PC-3 (cell line): ENCODE data around the gene HFM1. TPM values are rescaled to one million over a fixed set of nuclear protein-coding genes. Genes with fewer than 3 reads are reported as not detected.

ENCODE experiments used
- ATAC-seq: fragments of 200-7000 bp; cut with Tn5 transposase; 2 replicates; pipeline ENCODE4 v1.9.1; 2020; ENCODE audit warnings: mild to moderate bottlenecking, moderate library complexity
- BruUV-seq: library from RNA; stranded (reverse); fragments of 400-500 nt; replicated peaks from 2 replicates; lab custom pipeline; 2021; lab: Mats Ljungman, UMichigan
- CTCF ChIA-PET: fragments of 300-600 bp; sonication (Branson Sonifier 250); formaldehyde crosslinking; loops from one replicate; lab custom pipeline; 2022; ENCODE audit warnings: antibody characterized with exemption; lab: Charles Lee
- POLR2A ChIA-PET: fragments of 300-600 bp; sonication (Branson Sonifier 250); formaldehyde crosslinking; loops from one replicate; lab custom pipeline; 2022; ENCODE audit warnings: antibody characterized with exemption; ENCODE audit not compliant: unreplicated experiment; lab: Charles Lee
- DNase-seq: peaks from one replicate; pipeline ENCODE4 v3.0.0-alpha.2; 2015
- H2AFZ ChIP-seq: fragments of 300-600 bp; sonication (generic); 2 replicates; pipeline ENCODE4 v1.6.0; 2016; ENCODE audit warnings: antibody characterized with exemption, low read length
- H3F3A ChIP-seq: fragments of 300-600 bp; sonication (generic); one replicate; pipeline ENCODE4 v1.6.0; 2017; ENCODE audit warnings: antibody characterized with exemption, low read length, control low read depth, mild to moderate bottlenecking; ENCODE audit not compliant: unreplicated experiment
- H3K27ac ChIP-seq: fragments of 300-600 bp; sonication (generic); 2 replicates; pipeline ENCODE4 v1.5.1; 2016; ENCODE audit warnings: mild to moderate bottlenecking, low read length
- H3K27me3 ChIP-seq: fragments of 300-600 bp; sonication (generic); 2 replicates; pipeline ENCODE4 v1.6.1; 2016; ENCODE audit warnings: low read length, mixed read lengths
- H3K36me3 ChIP-seq: fragments of 300-600 bp; sonication (generic); 2 replicates; pipeline ENCODE4 v1.6.1; 2016; ENCODE audit warnings: low read depth, mixed run types, low read length, mixed read lengths
- H3K4me1 ChIP-seq: fragments of 300-600 bp; sonication (generic); 2 replicates; pipeline ENCODE4 v1.5.1; 2016; ENCODE audit warnings: low read length; ENCODE audit not compliant: insufficient read depth
- H3K4me2 ChIP-seq: fragments of 300-600 bp; sonication (generic); 2 replicates; pipeline ENCODE4 v1.6.0; 2016; ENCODE audit warnings: low read length
- H3K4me3 ChIP-seq: fragments of 300-600 bp; sonication (generic); 2 replicates; pipeline ENCODE4 v1.5.1; 2016; ENCODE audit warnings: mild to moderate bottlenecking, low read length, mixed read lengths
- H3K79me2 ChIP-seq: fragments of 300-600 bp; sonication (generic); 2 replicates; pipeline ENCODE4 v1.6.1; 2017; ENCODE audit warnings: low read length, mixed read lengths
- H3K9ac ChIP-seq: fragments of 300-600 bp; sonication (generic); 2 replicates; pipeline ENCODE4 v1.6.0; 2016; ENCODE audit warnings: mild to moderate bottlenecking, low read length
- H3K9me2 ChIP-seq: fragments of 300-600 bp; sonication (generic); replicated peaks from 2 replicates; pipeline ENCODE4 v1.6.1; 2016; ENCODE audit warnings: mixed run types, low read length, mixed read lengths
- H3K9me3 ChIP-seq: fragments of 300-600 bp; sonication (generic); 2 replicates; pipeline ENCODE4 v1.6.1; 2016; ENCODE audit warnings: low read length, mixed read lengths
- H4K20me1 ChIP-seq: fragments of 300-600 bp; sonication (generic); 2 replicates; pipeline ENCODE4 v1.6.1; 2016; ENCODE audit warnings: low read length, mixed read lengths
- EZH2 ChIP-seq: fragments of 300-600 bp; sonication (generic); IDR thresholded peaks from one replicate; pipeline ENCODE4 v1.6.1; 2017; ENCODE audit warnings: antibody characterized with exemption, mild to moderate bottlenecking, low read length; ENCODE audit not compliant: unreplicated experiment
- EZH2phosphoT487 ChIP-seq: fragments of 300-600 bp; sonication (generic); IDR thresholded peaks from 2 replicates; pipeline ENCODE4 v1.6.1; 2018; ENCODE audit warnings: mild to moderate bottlenecking, antibody characterized with exemption, low read length, borderline replicate concordance
- intact Hi-C: fragments of 100-400 bp; cut with micrococcal nuclease; formaldehyde crosslinking; loops from 2 replicates; pipeline ENCODE4 v1.9.0; 2023
- total RNA-seq: library from RNA; depleted of rRNA; stranded (reverse); fragments of >200 nt; gene quantifications from 2 replicates; pipeline ENCODE4 v1.2.3, GENCODE V29; 2014; rRNA removed
- TF ChIP-seq, protein P1 (sequence below): fragments of 300-600 bp; sonication (generic); conservative IDR thresholded peaks from 2 replicates; pipeline ENCODE4 v1.5.1; 2017; ENCODE audit warnings: antibody characterized with exemption, low read depth, mild to moderate bottlenecking, low read length

HFM1 gene
- total RNA-seq, 1 experiment from 2014 or later, result not detected

DNA sequence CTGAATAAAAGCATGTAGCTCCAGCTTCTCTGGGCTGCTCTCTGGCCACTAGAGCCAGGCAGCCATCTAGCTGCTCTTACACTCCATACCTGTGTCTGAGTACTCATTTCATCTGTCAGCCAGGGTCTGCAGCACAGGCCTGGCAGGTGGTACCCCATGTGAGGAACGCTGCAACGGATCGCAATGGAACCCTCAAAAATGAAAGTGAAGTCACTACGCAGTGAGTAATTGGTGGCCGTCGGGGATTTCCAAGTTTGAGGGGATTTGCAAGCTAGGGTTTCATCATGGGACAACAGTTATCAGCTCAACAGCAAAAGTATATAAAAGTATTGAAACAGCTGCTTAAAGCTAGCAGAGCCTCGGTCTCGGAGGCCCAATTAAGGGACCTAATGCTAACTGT is 186.7 kb downstream of the HFM1 start:
- no peak overlapping the region for H2AFZ ChIP-seq

More for the DNA sequence above, 186.7 kb downstream of the HFM1 start:
- Histone ChIP-seq H3K4me1 (no peaks in the 10 kb centered on the region), H3K27ac (no peak overlapping the region), H4K20me1 (no peaks in the 10 kb centered on the region), H3K9me3 (no peaks in the 10 kb centered on the region), H3K9ac (no peak overlapping the region), H3K9me2 (no peaks in the 10 kb centered on the region), H3K4me2 (no peak overlapping the region), H3K36me3 (no peaks in the 10 kb centered on the region), H3K27me3 (no peaks in the 10 kb centered on the region; the same call in 1 of the 2 replicates), H3F3A (no peaks in the 10 kb centered on the region), H3K4me3 (no peak overlapping the region), H3K79me2 (no peaks in the 10 kb centered on the region)
- ATAC-seq (no peak), DNase-seq (no peak)
- BruUV-seq, result no TSS peak
- intact Hi-C loops, result no loop called here
- CTCF ChIA-PET, result no interaction called here
- POLR2A ChIA-PET, result no interaction called here
- TF ChIP-seq, protein P1, sequence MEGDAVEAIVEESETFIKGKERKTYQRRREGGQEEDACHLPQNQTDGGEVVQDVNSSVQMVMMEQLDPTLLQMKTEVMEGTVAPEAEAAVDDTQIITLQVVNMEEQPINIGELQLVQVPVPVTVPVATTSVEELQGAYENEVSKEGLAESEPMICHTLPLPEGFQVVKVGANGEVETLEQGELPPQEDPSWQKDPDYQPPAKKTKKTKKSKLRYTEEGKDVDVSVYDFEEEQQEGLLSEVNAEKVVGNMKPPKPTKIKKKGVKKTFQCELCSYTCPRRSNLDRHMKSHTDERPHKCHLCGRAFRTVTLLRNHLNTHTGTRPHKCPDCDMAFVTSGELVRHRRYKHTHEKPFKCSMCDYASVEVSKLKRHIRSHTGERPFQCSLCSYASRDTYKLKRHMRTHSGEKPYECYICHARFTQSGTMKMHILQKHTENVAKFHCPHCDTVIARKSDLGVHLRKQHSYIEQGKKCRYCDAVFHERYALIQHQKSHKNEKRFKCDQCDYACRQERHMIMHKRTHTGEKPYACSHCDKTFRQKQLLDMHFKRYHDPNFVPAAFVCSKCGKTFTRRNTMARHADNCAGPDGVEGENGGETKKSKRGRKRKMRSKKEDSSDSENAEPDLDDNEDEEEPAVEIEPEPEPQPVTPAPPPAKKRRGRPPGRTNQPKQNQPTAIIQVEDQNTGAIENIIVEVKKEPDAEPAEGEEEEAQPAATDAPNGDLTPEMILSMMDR, result no peak
- TF ChIP-seq EZH2 (no peak), EZH2phosphoT487 (no peak)

Other genes starting within 250 kb of the HFM1 start
- 10.0 and 11.1 TPM in 2 replicates for gene CDC7, start 96.0 kb upstream of the HFM1 start, total RNA-seq